GM12878 (cell line): Measurements from ENCODE around the gene ZBTB48.

Source experiments
- BACH1 ChIP-seq: fragments of 450-650 bp; IDR thresholded peaks from 2 replicates; pipeline ENCODE4 v1.6.1; 2017; ENCODE audit warnings: mild to moderate bottlenecking, borderline replicate concordance
- CEBPB ChIP-seq, 2 experiments: fragments of 150-350 bp in 1 of 2; IDR thresholded peaks; 2 replicates each; pipeline ENCODE4 v1.6.1; 2012 to 2014; ENCODE audit warnings: low read depth in 2 of 2, low read length in 2 of 2, borderline replicate concordance in 1 of 2, inconsistent platforms in 1 of 2
- CTCF ChIP-seq, 3 experiments: IDR thresholded peaks in 2 of 3; conservative IDR thresholded peaks in 1 of 3; 2 replicates each; pipeline ENCODE4 v1.5.1; 2011; ENCODE audit warnings: low read depth in 3 of 3, low read length in 3 of 3, mild to moderate bottlenecking in 3 of 3, control low read depth in 2 of 3, moderate library complexity in 2 of 3, inconsistent platforms in 1 of 3, mixed read lengths in 1 of 3; ENCODE audit not compliant: control insufficient read depth in 2 of 3, insufficient read depth in 1 of 3; ENCODE audit errors: extremely low read depth in 1 of 3
- EP300 ChIP-seq, 2 experiments: fragments of 150-350 bp in 1 of 2; IDR thresholded peaks; 2 replicates each; pipeline ENCODE4 v1.6.1; 2011 to 2012; ENCODE audit warnings: low read depth in 2 of 2, low read length in 2 of 2, borderline replicate concordance in 1 of 2, improper control_type of control experiment in 1 of 2, inconsistent platforms in 1 of 2; ENCODE audit not compliant: control insufficient read depth in 1 of 2
- HDAC6 ChIP-seq: fragments of 200-600 bp; sonication (generic); IDR thresholded peaks from one replicate; pipeline ENCODE4 v1.8.0; 2017; ENCODE audit warnings: antibody characterized with exemption; ENCODE audit not compliant: unreplicated experiment

- TF ChIP-seq BACH1 = no peak
- no peak for TF ChIP-seq HDAC6
- no peak for TF ChIP-seq EP300 (IDR thresholded peaks at IDR 0.05; ENCODE audit: borderline replicate concordance in 1 of 2, control insufficient read depth in 1 of 2, low read depth in 2 of 2, low read length in 2 of 2)
- no peak for TF ChIP-seq CTCF (IDR thresholded peaks at IDR 0.05 in 2 of 3, conservative IDR thresholded peaks at IDR 0.05 in 1 of 3; ENCODE audit: control insufficient read depth in 2 of 3, extremely low read depth in 1 of 3, insufficient read depth in 1 of 3, low read depth in 3 of 3, low read length in 3 of 3)
- TF ChIP-seq CEBPB (IDR thresholded peaks at IDR 0.05; ENCODE audit: borderline replicate concordance in 1 of 2, low read depth in 2 of 2, low read length in 2 of 2) = no peak
Observed at GRCh38 chr1:6593810-6594209, 14.0 kb downstream of the ZBTB48 start.
